ENCODE measurements around the gene SLC38A3. TPM values are rescaled to one million over a fixed set of nuclear protein-coding genes. Genes with fewer than 3 reads are reported as not detected.
A peak's percentile ranks its signal among the peaks of the same experiment; 100 is the strongest.

Gene SLC38A3
- total and polyA plus RNA-seq, 9 of the 15 experiments (the other 6 are each of a cell fraction or from before 2014, with no cell fraction given), result 0.09 to 0.38 (median 0.16) TPM; not detected in 6

GRCh38 chr3:50235716-50236483, 30.8 kb downstream of the SLC38A3 start, which contains the start of gene GNAI2 (continued):
- TF ChIP-seq ESRRA (IDR thresholded peaks at IDR 0.05; ENCODE audit: borderline replicate concordance, low read depth) (no peak), THRAP3 (IDR thresholded peaks at IDR 0.05; ENCODE audit: borderline replicate concordance) (no peak), HMG20A (CRISPR knock-in tag; conservative IDR thresholded peaks at IDR 0.05) (no peak), HSF4 (CRISPR knock-in tag; IDR thresholded peaks at IDR 0.05; ENCODE audit: borderline replicate concordance) (no peak), ATF2 (CRISPR knock-in tag; IDR thresholded peaks at IDR 0.05) (no peak), SMARCB1 (IDR thresholded peaks at IDR 0.05; ENCODE audit: insufficient read length, low read depth) (no peak), EGR1 (conservative IDR thresholded peaks at IDR 0.05) (no peak), MGA (IDR thresholded peaks at IDR 0.05) (no peak), ZNF124 (CRISPR knock-in tag; IDR thresholded peaks at IDR 0.05) (no peak), RB1 (IDR thresholded peaks at IDR 0.05; ENCODE audit: low read depth) (peak; percentile 75), GATAD2B (IDR thresholded peaks at IDR 0.05; ENCODE audit: borderline replicate concordance) (peak; percentile 81; the same call in 1 of the 2 replicates), IRF9 (tag; IDR thresholded peaks at IDR 0.05) (no peak)

Data from K562 (cell line).